GM12873 (cell line): ENCODE measurements around the gene CCDC27.

Experiments used
- CTCF ChIP-seq: IDR thresholded peaks from 2 replicates; pipeline ENCODE4 v1.5.1; 2012; ENCODE audit warnings: low read depth, mild to moderate bottlenecking, moderate library complexity, low read length, control low read depth; ENCODE audit not compliant: insufficient read depth; ENCODE audit errors: missing control alignments

Gene CCDC27

GRCh38 chr1:3734602-3735001 is 17.6 kb upstream of the CCDC27 start:
- TF ChIP-seq CTCF, result no peak

GRCh38 chr1:3735027-3735681 is 17.1 kb upstream of the CCDC27 start:
- TF ChIP-seq CTCF, result no peak

GRCh38 chr1:3735688-3736087 is 16.6 kb upstream of the CCDC27 start:
- TF ChIP-seq CTCF, result no peak

DNA sequence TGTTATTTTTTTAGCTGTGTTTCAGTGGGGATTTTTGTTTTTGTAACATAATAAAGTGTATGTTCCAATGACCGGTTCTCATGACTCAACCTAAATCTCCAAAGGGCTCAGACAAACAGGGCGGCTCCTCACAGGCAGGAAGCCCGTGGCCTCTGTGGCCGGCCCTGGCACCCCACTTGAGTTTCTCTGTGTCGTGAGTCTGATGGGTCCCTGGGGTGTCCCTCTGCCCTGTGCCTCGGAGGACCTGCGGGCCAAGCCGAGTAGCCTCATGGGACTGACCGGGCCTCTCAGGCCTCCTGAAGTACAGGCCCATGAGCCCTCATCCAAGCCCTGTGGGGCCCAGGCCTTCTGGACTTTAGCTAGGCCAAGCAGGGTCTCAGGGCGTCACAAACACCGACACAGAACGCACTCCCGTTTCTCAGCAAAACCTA is 16.1 kb upstream of the CCDC27 start:
- no peak for TF ChIP-seq CTCF

DNA sequence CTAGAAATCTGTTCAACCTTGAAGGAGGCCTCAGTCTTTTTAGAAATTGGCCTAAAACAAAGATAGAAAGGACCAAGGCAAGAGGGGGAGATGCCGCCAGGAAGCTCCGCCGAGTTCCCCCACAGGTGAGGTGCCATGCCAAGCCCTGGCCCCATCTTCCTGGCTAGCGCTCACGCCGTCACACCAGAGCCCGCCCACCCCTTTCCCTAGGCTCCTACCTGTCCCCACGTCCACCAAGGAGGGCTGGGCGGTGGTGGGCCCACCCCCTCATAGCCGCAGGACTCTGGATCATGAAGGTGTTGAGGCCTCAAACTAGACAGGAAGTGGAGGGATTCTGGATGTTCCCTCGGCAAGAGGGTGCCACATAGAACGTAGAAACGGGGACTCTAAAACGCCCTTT is 15.5 kb upstream of the CCDC27 start:
- TF ChIP-seq CTCF, result no peak

DNA sequence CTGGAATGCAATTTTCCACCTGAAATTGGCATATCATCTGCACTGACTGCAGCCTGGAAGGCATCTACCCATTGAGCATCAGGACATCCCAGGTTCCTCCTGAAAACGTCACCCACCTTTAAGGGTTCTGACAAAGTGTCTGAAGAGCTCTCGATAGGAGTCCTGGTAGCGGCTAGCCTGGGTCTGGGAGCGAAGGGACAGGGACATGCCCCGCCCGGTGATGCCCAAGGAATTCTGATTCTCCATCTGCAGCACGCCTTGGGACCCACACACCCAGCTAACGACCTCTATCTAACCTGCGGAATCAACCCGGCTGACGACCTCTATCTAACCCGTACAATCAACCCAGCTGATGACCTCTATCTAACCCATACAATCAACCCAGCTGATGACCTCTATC is 13.3 kb upstream of the CCDC27 start:
- no peak for TF ChIP-seq CTCF

GRCh38 chr1:3740042-3740441 is 12.2 kb upstream of the CCDC27 start:
- no peak for TF ChIP-seq CTCF
